Measurements from ENCODE around the gene SSB. TPM values are rescaled to one million over a fixed set of nuclear protein-coding genes. Genes with fewer than 3 reads are reported as not detected.
A peak's percentile ranks its signal among the peaks of the same experiment; 100 is the strongest.
"Not testable (repeated sequence)": the region's sequence is repeated elsewhere in the genome, so short reads cannot be mapped to it uniquely, and the experiment has no call there.

The SSB gene
- total RNA-seq, 1 donor from 2014 or later: 66.7 TPM

DNA sequence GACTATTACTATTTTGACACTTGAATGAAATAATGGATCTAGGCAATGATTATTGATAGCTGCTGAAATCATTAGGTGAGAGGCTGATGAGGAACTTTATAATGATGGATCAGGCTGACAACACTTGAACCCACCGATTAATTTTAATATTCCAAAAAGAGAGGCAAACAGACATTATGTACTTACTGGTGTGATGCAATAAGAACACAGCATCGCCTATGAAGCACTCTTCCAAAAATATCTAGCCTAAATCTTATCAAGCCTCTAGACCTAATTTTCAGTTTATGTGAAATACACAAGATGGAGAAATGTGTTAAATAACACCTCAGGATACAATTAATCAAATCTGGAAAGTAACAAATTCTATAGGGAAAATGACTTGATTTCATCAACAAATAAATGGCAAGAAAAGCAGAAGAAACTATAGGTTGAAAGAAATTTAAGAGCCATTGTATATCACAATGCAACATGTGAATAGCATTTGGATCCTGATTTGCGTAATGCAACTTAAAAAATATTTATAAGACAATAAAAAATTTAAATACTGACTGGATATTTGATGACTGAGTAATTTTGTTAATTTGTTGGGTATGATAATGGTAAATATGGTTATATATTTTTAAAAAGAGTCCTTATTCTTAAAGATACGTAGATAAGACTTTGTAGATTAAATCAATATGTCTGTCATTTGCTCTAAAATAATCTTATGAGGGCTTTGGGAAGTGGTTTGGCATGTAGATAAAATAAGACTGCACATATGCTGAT, 17.2 kb upstream of the SSB start:
- no peak for DNase-seq (ENCODE audit: low read depth in 2 of 2)

GRCh38 chr2:169782513-169782912, 16.2 kb upstream of the SSB start:
- DNase-seq (ENCODE audit: low read depth in 2 of 2): no peak

- no peak for DNase-seq (ENCODE audit: low read depth in 2 of 2)
Measured at GRCh38 chr2:169790581-169790980, 8.1 kb upstream of the SSB start.

GRCh38 chr2:169795181-169795580, 3.5 kb upstream of the SSB start:
- no peak for DNase-seq (ENCODE audit: low read depth in 2 of 2)

GRCh38 chr2:169796441-169796840, 2.2 kb upstream of the SSB start:
- no peak for DNase-seq (ENCODE audit: low read depth in 2 of 2)

DNA sequence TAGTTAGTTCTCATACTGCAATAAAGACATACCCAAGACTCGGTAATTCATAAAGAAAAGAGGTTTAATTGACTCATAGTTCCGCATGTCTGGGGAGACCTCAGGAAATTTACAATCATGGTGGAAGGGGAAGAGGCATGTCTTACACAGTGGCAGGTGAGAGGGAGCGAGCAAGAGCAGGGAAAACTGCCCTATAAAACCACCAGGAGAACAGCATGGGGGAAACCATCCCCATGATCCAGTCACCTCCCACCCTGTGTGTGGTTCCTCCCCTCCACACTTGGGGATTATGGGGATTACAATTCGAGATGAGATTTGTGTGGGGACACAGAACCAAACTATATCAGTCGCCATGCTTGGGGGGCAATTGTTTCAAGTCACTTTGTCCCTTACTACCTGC, 1.1 kb upstream of the SSB start:
- no peak for DNase-seq (ENCODE audit: low read depth in 2 of 2)

DNA sequence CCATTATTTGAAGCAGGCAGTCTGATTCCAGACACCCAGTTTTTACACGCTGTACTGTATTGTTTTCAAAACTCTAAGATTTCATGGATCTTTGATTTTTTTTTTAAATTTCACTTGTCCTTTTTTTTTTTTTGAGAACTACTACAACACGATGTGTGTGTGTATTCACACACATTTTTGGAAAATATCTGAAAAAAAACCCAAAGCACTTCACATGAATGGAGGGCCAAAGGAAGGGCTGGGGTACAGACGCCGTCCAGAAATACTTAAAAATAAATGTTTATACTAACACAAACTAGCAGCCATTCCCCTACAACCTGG, 314 bp upstream of the SSB start:
- DNase-seq (ENCODE audit: low read depth in 2 of 2): no peak

GRCh38 chr2:169803480-169803879, 4.8 kb downstream of the SSB start:
- no peak for DNase-seq (ENCODE audit: low read depth in 2 of 2)

DNA sequence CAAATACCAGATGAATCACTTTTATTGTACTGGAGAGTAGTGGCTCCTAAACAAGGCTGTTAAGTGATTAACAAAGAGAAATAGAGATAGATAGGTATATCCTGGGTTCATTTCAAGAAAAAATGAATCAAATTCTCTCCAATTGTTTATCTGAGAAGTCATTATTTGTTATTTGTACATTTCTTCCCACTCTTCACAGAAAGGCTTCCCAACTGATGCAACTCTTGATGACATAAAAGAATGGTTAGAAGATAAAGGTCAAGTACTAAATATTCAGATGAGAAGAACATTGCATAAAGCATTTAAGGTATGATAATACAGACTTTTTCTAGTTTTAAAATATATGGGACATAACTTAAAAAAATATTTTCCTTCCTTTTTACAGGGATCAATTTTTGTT, 7.9 kb downstream of the SSB start:
- no peak for DNase-seq (ENCODE audit: low read depth in 2 of 2)

- DNase-seq (ENCODE audit: low read depth in 2 of 2): no peak
Measured at GRCh38 chr2:169808221-169808620, 9.6 kb downstream of the SSB start.

- peak in 1 of 2 donors; percentile 79 for DNase-seq (ENCODE audit: low read depth in 2 of 2)
Measured at GRCh38 chr2:169815849-169816248, 17.2 kb downstream of the SSB start.

GRCh38 chr2:169816961-169817360, 18.3 kb downstream of the SSB start:
- not testable (repeated sequence) for DNase-seq (ENCODE audit: low read depth in 2 of 2)

DNA sequence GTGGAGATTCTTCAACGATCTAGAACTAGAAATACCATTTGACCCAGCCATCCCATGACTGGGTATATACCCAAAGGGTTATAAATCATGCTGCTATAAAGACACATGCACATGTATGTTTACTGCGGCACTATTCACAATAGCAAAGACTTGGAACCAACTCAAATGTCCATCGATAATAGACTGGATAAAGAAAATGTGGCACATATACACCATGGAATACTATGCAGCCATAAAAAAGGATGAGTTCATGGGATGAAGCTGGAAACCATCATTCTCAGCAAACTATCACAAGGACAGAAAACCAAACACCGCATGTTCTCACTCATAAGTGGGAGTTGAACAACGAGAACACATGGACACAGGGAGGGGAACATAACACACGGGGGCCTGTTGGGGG, 18.7 kb downstream of the SSB start:
- not testable (repeated sequence) for DNase-seq (ENCODE audit: low read depth in 2 of 2)

DNA sequence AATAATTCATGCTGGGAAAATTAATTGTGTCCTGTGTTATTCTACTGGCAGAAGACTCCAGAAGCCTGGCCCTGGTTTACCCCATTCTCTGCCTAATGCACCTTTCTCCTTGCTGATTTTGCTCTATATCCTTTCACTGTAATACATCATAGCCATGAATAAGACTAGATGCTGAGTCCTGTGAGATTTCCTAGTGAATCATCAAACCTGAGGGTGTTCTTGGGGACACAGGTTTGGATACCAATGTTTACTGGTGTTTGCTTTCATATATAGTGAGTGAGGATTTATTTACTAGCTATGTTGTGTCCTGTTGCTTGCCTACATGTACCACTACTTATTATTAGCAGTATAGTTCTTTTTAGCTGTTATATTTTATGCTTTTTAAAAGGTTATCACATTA, 19.6 kb downstream of the SSB start:
- DNase-seq (ENCODE audit: low read depth in 2 of 2): no peak

GRCh38 chr2:169819106-169819505, 20.4 kb downstream of the SSB start:
- DNase-seq (ENCODE audit: low read depth in 2 of 2): peak; percentile 41 to 64

GRCh38 chr2:169820101-169820500, 21.4 kb downstream of the SSB start:
- peak in 1 of 2 donors; percentile 41 for DNase-seq (ENCODE audit: low read depth in 2 of 2)

DNA sequence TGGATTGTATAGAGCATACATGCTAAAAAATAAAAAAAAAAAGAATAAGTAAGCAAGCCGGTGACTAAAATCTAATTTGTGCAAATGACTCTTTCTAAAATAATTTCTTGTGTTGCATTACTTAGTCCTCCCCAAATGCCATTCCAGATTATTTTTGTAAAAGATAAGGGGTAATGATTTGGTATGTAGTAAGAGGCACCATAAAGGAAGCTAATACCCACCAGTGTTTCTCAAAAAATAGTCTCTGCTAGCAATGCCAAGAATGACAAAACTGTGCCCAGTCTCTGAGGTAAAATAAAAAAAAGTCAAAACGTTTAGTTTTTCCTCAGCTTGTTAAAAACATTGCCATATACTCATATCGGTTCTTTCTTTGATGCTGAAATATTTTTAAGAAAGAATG, 23.4 kb downstream of the SSB start:
- DNase-seq (ENCODE audit: low read depth in 2 of 2): no peak

GRCh38 chr2:169822785-169823392, 24.2 kb downstream of the SSB start:
- DNase-seq (ENCODE audit: low read depth in 2 of 2): no peak

DNA sequence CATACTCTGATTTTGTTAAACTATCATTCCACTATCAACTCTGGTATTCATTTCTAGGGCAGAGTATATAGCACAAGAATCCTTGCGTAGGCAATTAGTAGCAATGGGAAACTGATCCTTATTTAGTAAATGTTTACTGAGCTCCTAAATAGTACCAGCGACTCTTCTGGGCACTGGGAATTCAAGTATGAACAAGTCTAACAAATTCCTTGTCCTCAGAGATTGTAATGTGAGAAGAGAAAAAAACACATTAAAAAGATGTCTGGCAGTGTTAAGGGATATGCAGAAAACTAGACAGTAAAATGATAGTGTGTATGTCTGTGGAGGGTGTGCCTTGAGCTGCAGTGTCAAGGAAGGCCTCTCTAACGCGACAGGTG, 25.3 kb downstream of the SSB start:
- no peak for DNase-seq (ENCODE audit: low read depth in 2 of 2)

DNA sequence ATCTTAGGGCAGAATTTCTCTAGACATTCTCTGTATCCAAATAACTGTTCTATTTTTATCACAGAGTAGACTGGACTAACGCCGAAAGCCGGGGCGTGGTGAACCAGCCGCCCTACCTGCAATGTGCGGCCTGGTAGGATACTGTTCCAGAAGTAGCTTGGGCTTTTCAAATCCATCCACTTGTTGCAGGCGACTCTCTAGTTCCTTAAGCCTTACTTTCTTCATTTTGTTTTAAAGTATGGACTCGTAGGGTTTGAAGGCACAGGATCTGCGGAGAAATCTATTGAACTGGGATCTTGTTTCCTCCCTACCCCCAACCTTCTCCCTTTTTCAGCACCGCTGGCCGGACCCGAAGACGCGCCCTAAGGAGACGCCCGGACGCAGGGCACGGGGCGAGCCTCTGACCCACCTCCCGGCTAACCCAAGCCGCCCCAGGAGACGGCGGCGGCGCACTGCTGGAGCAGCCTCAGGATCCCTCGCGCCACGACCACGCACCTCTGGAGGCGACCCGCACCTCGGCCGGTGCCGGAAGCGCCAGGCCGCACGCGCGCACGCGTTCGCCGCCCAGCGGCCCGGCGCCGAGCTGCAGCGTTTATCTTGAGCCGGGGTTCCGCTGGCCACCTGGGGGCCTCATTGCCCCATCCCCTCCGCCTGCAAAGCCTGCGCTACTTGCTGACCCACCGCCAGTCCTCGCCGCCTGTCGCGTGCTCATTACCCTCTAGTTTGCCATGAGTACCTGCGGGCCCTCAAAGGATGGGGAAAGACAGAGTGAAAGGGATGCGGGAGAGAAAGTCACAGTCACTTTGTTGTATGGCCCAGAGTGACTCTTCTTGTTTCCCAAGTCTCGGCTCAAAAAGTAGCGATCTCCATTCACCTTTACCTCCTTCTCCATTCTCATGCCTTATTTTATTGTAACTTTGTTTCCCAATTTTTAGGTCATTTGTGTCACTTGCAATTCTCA, 26.0 kb downstream of the SSB start, which contains the start of gene METTL5:
Gene METTL5 (minus strand): TSS at position 533 of the 961 bp plus-strand sequence. CDS start 308 bp downstream, at position 225.
- DNase-seq (ENCODE audit: low read depth in 2 of 2): peak; percentile 78 to 87

DNA sequence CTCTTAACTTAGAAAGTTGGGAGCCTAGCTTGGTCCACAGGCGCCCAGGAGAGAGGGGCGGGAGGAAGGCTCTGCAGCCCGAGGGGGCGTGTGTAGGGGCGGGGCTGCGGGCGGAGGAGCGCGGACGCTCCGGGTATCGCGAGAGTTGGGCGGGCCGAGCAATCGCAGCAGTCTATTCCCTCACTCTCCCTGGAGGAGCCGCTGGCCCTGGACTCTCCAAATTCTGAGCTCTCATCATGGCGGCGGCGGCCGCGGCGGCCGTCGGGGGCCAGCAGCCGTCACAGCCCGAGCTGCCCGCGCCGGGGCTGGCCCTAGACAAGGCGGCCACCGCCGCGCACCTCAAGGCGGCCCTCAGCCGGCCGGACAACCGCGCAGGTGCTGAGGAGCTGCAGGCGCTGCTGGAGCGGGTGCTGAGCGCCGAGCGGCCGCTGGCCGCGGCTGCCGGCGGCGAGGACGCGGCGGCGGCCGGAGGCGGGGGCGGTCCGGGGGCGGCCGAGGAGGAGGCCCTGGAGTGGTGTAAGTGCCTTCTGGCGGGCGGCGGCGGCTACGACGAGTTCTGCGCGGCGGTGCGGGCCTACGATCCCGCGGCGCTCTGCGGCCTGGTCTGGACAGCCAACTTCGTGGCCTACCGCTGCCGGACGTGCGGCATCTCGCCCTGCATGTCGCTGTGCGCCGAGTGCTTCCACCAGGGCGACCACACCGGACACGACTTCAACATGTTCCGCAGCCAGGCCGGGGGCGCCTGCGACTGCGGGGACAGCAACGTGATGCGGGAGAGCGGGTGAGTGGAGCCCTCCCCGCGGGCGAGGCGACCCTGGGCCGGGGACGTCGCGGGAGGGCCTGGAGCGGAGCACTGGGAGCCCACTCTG, 28.8 kb downstream of the SSB start, which contains the start of gene UBR3:
Gene UBR3 (plus strand): TSS at position 183 of the 869 bp plus-strand sequence. CDS start 54 bp downstream, at position 237.
- peak; percentile 94 to 96 for DNase-seq (ENCODE audit: low read depth in 2 of 2)

Data from lung microvascular endothelial cell (primary cell).